ENCODE results near the gene MYO1C.

DNA sequence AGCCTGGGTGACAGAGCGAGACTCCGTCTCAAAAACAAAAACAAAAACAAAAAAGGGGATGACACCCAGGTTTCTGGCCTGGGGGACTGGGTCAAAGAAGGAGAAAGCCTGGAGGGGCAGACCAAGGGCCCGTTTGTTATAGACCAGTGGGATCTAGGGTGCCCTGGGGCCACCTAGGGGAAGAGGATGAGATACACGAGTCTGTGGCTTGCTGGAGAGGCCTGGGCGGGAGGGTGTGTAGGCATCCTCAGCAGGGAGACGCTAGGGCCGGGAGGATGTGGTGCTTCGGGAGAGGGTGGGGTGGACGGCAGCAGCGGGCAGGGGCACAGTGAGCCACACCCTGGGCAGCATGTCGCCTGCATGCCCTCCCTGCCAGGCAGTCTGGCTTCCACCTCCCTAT lies 19.3 kb downstream of the MYO1C start:
- TF ChIP-seq, protein P1, sequence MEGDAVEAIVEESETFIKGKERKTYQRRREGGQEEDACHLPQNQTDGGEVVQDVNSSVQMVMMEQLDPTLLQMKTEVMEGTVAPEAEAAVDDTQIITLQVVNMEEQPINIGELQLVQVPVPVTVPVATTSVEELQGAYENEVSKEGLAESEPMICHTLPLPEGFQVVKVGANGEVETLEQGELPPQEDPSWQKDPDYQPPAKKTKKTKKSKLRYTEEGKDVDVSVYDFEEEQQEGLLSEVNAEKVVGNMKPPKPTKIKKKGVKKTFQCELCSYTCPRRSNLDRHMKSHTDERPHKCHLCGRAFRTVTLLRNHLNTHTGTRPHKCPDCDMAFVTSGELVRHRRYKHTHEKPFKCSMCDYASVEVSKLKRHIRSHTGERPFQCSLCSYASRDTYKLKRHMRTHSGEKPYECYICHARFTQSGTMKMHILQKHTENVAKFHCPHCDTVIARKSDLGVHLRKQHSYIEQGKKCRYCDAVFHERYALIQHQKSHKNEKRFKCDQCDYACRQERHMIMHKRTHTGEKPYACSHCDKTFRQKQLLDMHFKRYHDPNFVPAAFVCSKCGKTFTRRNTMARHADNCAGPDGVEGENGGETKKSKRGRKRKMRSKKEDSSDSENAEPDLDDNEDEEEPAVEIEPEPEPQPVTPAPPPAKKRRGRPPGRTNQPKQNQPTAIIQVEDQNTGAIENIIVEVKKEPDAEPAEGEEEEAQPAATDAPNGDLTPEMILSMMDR (IDR thresholded peaks at IDR 0.05): no peak
- TF ChIP-seq, protein P2, sequence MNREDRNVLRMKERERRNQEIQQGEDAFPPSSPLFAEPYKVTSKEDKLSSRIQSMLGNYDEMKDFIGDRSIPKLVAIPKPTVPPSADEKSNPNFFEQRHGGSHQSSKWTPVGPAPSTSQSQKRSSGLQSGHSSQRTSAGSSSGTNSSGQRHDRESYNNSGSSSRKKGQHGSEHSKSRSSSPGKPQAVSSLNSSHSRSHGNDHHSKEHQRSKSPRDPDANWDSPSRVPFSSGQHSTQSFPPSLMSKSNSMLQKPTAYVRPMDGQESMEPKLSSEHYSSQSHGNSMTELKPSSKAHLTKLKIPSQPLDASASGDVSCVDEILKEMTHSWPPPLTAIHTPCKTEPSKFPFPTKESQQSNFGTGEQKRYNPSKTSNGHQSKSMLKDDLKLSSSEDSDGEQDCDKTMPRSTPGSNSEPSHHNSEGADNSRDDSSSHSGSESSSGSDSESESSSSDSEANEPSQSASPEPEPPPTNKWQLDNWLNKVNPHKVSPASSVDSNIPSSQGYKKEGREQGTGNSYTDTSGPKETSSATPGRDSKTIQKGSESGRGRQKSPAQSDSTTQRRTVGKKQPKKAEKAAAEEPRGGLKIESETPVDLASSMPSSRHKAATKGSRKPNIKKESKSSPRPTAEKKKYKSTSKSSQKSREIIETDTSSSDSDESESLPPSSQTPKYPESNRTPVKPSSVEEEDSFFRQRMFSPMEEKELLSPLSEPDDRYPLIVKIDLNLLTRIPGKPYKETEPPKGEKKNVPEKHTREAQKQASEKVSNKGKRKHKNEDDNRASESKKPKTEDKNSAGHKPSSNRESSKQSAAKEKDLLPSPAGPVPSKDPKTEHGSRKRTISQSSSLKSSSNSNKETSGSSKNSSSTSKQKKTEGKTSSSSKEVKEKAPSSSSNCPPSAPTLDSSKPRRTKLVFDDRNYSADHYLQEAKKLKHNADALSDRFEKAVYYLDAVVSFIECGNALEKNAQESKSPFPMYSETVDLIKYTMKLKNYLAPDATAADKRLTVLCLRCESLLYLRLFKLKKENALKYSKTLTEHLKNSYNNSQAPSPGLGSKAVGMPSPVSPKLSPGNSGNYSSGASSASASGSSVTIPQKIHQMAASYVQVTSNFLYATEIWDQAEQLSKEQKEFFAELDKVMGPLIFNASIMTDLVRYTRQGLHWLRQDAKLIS (CRISPR knock-in tag; IDR thresholded peaks at IDR 0.05; ENCODE audit: borderline replicate concordance): no peak
- TF ChIP-seq, protein P3, sequence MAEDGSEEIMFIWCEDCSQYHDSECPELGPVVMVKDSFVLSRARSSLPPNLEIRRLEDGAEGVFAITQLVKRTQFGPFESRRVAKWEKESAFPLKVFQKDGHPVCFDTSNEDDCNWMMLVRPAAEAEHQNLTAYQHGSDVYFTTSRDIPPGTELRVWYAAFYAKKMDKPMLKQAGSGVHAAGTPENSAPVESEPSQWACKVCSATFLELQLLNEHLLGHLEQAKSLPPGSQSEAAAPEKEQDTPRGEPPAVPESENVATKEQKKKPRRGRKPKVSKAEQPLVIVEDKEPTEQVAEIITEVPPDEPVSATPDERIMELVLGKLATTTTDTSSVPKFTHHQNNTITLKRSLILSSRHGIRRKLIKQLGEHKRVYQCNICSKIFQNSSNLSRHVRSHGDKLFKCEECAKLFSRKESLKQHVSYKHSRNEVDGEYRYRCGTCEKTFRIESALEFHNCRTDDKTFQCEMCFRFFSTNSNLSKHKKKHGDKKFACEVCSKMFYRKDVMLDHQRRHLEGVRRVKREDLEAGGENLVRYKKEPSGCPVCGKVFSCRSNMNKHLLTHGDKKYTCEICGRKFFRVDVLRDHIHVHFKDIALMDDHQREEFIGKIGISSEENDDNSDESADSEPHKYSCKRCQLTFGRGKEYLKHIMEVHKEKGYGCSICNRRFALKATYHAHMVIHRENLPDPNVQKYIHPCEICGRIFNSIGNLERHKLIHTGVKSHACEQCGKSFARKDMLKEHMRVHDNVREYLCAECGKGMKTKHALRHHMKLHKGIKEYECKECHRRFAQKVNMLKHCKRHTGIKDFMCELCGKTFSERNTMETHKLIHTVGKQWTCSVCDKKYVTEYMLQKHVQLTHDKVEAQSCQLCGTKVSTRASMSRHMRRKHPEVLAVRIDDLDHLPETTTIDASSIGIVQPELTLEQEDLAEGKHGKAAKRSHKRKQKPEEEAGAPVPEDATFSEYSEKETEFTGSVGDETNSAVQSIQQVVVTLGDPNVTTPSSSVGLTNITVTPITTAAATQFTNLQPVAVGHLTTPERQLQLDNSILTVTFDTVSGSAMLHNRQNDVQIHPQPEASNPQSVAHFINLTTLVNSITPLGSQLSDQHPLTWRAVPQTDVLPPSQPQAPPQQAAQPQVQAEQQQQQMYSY (CRISPR knock-in tag; IDR thresholded peaks at IDR 0.05): no peak
- TF ChIP-seq ZNF121 (CRISPR knock-in tag; IDR thresholded peaks at IDR 0.05): no peak
- TF ChIP-seq, protein P4, sequence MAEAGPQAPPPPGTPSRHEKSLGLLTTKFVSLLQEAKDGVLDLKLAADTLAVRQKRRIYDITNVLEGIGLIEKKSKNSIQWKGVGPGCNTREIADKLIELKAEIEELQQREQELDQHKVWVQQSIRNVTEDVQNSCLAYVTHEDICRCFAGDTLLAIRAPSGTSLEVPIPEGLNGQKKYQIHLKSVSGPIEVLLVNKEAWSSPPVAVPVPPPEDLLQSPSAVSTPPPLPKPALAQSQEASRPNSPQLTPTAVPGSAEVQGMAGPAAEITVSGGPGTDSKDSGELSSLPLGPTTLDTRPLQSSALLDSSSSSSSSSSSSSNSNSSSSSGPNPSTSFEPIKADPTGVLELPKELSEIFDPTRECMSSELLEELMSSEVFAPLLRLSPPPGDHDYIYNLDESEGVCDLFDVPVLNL (CRISPR knock-in tag; IDR thresholded peaks at IDR 0.05; ENCODE audit: borderline replicate concordance, low read depth): no peak
- no peak for TF ChIP-seq FOXK1 (CRISPR knock-in tag; IDR thresholded peaks at IDR 0.05)
- TF ChIP-seq ZNF138 (CRISPR knock-in tag; conservative IDR thresholded peaks at IDR 0.05): no peak
- no peak for TF ChIP-seq TEAD4 (CRISPR knock-in tag; IDR thresholded peaks at IDR 0.05)
- TF ChIP-seq CBFB (CRISPR knock-in tag; IDR thresholded peaks at IDR 0.05; ENCODE audit: low read depth): no peak
- TF ChIP-seq CREB1 (CRISPR knock-in tag; IDR thresholded peaks at IDR 0.05): no peak
- TF ChIP-seq MYBL2 (CRISPR knock-in tag; IDR thresholded peaks at IDR 0.05): no peak
- no peak for TF ChIP-seq ZNF263 (CRISPR knock-in tag; IDR thresholded peaks at IDR 0.05; ENCODE audit: low read depth)
- TF ChIP-seq, protein P5, sequence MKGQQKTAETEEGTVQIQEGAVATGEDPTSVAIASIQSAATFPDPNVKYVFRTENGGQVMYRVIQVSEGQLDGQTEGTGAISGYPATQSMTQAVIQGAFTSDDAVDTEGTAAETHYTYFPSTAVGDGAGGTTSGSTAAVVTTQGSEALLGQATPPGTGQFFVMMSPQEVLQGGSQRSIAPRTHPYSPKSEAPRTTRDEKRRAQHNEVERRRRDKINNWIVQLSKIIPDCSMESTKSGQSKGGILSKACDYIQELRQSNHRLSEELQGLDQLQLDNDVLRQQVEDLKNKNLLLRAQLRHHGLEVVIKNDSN (CRISPR knock-in tag; IDR thresholded peaks at IDR 0.05): no peak

Measured in WTC11 (cell line).